Activated CD8-positive, alpha-beta memory T cell treated with anti-CD3 and anti-CD28 coated beads for 1 hour (primary cell): ENCODE data around the gene CFAP46.
"Not testable (repeated sequence)": the region's sequence is repeated elsewhere in the genome, so short reads cannot be mapped to it uniquely, and the experiment has no call there.

ENCODE experiments used
- DNase-seq, 2 donors: peaks; one replicate each; pipeline ENCODE4 v3.0.0-alpha.2; 2020; ENCODE audit warnings: low read depth in 1 of 2; ENCODE audit errors: extremely low read depth in 1 of 2

The CFAP46 gene

GRCh38 chr10:132979491-132980425 lies 37.4 kb upstream of the CFAP46 start:
- no peak for DNase-seq

GRCh38 chr10:132978542-132978941 lies 36.2 kb upstream of the CFAP46 start:
- DNase-seq: no peak

GRCh38 chr10:132977807-132978206 lies 35.4 kb upstream of the CFAP46 start:
- DNase-seq: no peak

- DNase-seq: no peak
Measured at GRCh38 chr10:132977076-132977475, 34.7 kb upstream of the CFAP46 start.

- DNase-seq: no peak
Measured at GRCh38 chr10:132975831-132976682, 33.7 kb upstream of the CFAP46 start.

DNA sequence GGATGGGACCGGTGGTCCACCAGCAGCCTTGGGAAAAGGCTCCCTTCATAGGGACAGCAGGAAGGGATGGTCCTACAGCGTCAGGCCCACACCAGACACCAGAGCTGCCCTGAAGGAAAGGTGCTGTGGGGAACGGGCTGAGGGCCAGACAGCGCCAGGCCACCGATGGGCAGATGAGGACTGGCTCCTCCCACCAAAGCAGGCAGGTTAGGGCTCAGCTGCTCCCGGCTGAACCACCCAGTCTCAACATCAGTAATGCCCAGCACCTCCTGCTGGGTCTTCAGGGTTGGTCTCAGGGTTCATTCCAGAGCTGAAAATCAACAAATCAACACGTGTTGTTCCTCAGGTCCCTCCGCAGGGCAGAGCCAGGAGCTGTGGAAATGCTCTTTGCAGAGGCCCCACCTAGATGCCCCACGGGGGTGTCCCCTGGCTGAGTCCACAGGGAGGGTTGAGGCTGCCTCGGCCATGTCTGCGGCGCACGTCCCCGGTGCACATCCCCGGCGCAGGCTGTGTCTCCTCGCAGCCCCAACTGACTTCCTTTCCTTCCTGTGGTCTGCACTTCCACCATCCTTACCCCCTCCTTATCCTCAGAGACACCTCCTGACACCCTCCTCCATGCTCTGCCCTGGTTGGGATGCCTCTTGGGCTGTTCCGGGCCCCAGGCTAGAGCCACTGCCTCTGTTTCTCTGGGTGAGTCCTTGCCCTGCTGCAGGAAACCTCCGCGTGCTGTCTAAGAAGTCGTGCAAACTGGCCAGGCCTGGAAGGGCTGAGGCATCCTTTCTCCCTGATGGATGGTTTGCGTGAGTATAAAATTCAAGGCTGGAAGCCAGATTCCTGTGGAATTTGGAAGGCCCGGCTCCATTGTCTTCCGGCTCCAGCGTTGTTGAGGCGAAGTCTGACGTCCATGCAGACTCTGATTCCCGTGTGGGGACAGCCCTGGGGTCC lies 32.8 kb upstream of the CFAP46 start:
- no peak for DNase-seq

DNA sequence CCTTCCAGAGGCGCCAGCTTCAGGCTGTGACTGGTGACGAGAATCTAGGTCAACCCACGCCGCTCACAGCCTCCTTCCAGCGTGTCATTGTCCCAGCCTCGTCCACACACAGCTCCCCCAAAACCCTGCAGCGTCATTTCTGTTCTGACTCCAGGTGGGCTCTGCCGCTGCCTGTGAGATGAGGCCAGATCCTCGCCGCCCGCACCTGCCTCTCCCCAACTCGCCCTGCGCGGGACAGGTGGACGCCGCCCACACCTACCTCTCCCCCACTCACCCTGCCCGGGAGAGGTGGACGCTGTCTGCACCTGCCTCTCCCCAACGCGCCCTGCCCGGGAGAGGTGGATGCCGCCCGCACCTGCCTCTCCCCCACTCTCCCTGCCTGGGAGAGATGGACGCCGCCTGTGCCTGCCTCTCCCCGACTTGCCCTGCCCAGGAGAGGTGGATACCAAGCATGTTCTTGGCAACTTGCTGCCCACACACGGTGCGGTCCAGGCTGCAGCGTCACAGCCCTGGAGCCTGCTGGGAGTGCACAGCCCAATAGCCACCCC lies 32.0 kb upstream of the CFAP46 start:
- no peak for DNase-seq

DNA sequence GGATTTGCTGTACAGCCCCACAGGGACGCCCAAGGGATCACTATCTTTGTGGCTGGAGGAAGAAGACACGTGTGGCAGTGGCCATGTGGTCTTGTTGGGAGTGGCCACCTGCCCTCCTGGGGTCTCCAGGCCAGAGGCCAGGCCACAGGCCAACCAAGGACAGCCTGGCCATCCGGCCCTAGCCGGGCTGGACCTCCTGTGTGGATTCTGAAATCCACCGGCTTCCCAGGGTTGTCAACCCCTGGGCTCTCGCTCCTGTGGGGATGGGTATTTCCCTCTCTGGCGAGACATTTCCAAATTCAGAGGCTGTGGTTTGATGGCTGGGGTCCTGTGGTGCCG lies 31.5 kb upstream of the CFAP46 start:
- DNase-seq: no peak

GRCh38 chr10:132972986-132973902 lies 30.9 kb upstream of the CFAP46 start:
- no peak for DNase-seq

DNA sequence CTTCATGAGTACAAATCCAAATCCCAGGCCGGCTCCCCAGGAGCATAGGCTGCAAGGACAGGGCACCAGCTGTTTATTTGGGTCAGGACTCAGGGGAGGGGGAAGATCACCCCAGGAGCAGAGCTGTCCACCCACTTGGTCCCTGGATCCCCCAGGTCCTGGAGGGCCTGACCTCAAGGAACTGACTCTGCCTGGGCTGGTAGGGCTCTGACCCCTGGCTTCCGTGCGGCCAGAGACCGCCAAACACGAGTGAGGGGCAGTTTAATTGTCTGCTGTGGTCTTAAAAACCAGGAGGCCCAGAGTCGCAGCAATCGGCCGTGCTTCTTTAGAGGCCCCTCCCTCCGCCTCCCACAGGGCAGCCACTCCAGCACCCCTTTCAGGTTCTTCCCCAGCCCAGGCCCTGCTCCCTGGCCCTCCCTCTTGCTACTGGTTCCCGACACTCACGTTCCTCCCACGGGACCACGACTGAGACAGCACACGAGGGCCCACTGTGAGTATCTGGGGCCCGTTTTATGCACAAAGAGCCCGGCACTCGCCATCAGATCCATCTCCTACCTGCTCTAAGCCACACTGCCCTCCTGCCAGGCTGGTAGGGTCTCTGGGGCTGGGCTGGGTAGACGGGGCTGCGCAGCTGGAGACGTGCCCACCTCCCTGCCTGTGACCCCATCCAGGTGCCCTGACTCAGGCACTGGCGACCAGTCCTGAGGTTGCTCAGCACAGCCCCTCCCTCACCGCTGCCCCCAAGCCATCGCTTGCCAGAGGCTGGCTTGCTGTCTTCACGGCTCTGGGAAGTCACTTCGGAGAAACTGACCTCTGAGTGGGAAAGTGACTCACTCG lies 30.0 kb upstream of the CFAP46 start:
- DNase-seq: no peak

DNA sequence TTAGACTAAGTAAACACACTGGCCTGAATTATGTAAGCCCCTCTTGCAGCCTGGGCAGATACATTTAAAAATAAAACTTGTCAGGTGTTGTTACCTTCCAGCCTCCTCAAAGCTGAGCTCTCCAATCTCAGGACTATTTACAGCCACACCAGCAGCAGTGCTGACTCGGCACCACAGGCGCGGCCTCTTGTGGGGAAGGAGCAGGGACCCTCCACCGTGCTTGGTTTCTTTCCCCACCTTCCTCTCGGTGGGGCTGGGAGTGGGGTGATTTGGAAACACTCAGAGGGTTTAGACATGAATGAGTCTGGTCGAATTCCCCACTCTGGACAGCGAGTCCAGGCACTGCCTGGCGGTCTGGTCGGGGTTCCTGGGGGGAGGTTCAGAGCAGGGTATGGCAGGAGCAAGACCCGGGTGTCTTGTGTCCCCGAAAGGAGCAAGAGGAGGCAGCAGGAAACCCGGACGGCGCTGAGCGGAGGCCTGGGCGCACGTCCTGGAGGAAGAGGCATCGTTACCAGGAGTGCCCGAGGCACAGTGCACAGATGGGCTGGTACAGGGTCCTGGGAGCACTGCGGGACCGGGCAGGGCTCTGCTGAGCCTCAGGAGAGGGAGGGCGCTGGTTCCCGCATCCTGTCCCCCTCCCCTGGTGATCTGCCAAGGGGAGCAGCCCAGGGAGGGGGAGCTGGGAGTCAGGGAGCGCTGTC lies 29.2 kb upstream of the CFAP46 start:
- DNase-seq: no peak

DNA sequence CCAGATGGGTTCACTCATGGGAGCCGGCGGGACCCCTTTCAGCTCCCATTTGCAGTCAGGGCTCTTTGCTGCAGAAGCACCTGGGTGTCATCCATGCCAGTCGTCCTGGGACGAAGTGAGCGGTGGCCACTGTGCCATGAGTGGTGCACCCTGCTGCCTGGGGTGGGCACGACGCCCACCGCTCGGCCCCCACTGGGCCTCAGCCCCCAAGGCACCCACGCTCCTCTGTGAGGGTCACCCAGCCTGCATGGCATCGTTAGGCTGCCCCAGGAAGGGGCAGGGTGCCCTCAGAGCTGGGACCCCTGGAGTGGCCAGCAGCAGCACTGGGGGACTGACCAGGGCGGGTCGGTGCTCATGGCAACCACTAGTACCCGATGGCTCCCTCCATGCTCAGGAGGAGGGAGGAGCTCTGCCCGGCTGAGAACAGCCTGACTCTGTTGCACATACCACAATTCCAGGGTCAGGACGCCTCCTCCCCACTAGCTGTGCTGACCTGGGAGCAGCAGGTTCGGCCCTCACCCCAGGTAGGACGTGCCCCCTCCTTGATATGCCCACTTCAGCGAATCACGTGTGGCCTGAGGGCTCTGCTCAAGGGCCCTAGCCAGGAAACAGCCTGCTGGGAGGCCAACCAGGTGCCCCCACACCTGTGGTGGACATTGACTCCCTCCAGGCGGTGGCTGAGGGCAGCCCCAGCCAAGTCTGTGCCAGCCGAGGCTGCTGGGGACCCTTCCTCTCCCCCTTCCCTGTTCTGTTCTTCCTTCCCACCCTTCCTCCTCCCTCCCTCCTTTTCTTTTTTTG lies 28.5 kb upstream of the CFAP46 start:
- no peak for DNase-seq

- no peak for DNase-seq
Measured at GRCh38 chr10:132967540-132967939, 25.2 kb upstream of the CFAP46 start.

DNA sequence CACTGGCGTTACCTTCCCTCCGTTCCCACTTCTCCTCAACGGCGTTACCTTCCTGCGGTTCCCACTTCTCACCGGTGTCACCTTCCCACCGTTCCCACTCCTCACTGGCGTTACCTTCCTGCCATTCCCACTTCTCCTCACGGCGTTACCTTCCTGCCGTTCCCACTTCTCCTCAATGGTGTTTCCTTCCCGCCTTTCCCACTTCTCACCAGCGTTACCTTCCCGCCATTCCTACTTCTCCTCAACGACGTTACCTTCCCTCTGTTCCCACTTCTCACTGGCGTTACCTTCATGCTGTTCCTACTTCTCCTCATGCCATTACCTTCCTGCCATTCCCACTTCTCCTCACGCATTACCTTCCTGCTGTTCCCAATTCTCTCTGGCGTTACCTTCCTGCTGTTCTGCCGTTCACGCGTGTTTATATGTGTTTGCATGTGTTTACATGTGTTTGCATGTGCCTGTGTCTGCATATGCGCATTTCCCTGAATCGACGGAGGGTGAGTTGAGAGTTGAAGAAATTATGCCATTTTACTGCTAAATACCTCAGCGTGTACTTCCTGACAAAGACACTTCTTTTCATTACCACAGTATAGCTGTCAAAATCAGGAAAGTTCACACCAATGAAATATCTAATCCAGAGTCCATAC lies 23.2 kb upstream of the CFAP46 start:
- no peak for DNase-seq

DNA sequence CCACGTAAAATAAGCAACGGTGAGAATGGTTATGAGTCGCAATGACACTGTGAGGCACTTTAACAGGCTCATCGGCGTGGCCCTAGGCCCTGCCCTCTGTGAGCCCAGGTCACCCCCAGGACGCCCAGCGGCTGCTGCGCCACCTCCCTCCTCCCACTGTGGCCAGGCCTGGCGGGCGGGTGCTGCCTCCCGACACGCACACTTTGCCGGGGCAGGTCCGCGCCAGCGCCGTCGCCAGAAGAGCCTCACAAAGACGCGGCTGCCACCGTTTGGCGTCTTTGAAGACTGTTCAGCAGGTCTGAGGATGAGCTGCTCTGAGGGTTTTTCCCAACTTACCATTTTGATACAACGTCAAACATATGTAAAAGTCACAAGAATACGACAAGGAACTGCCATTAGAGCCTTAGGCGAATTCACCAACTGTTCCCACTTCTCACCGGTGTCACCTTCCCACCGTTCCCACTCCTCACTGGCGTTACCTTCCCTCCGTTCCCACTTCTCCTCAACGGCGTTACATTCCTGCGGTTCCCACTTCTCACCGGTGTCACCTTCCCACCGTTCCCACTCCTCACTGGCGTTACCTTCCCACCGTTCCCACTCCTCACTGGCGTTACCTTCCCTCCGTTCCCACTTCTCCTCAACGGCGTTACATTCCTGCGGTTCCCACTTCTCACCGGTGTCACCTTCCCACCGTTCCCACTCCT lies 22.5 kb upstream of the CFAP46 start:
- not testable (repeated sequence) for DNase-seq

GRCh38 chr10:132964231-132964630 lies 21.9 kb upstream of the CFAP46 start:
- no peak for DNase-seq
